Loucy (cell line): ENCODE results near the gene TTC23.

Source experiments
- EZH2phosphoT487 ChIP-seq: fragments of 200-600 bp; IDR thresholded peaks from 2 replicates; pipeline ENCODE4 v1.6.1; 2018; ENCODE audit warnings: antibody characterized with exemption, mild to moderate bottlenecking, moderate library complexity, borderline replicate concordance
- TF ChIP-seq, protein P1 (sequence below): fragments of 200-600 bp; sonication (generic); conservative IDR thresholded peaks from 2 replicates; pipeline ENCODE4 v1.5.1; 2014; ENCODE audit warnings: mild to moderate bottlenecking, antibody characterized with exemption, low read length

GRCh38 chr15:99109555-99110021 is 139.8 kb downstream of the TTC23 start:
- no peak for TF ChIP-seq EZH2phosphoT487
- TF ChIP-seq, protein P1, sequence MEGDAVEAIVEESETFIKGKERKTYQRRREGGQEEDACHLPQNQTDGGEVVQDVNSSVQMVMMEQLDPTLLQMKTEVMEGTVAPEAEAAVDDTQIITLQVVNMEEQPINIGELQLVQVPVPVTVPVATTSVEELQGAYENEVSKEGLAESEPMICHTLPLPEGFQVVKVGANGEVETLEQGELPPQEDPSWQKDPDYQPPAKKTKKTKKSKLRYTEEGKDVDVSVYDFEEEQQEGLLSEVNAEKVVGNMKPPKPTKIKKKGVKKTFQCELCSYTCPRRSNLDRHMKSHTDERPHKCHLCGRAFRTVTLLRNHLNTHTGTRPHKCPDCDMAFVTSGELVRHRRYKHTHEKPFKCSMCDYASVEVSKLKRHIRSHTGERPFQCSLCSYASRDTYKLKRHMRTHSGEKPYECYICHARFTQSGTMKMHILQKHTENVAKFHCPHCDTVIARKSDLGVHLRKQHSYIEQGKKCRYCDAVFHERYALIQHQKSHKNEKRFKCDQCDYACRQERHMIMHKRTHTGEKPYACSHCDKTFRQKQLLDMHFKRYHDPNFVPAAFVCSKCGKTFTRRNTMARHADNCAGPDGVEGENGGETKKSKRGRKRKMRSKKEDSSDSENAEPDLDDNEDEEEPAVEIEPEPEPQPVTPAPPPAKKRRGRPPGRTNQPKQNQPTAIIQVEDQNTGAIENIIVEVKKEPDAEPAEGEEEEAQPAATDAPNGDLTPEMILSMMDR, result no peak
